Measurements from ENCODE around the gene BBS5.
A peak's percentile ranks its signal among the peaks of the same experiment; 100 is the strongest.

- TF ChIP-seq CTCF (IDR thresholded peaks at IDR 0.05) (peak in 3 of 4 experiments; percentile 46 to 62 (median 52)), POLR2A (IDR thresholded peaks at IDR 0.05) (no peak), POLR2AphosphoS5 (IDR thresholded peaks at IDR 0.05) (peak; percentile 79)
Observed at GRCh38 chr2:169479257-169480078, at the start of gene BBS5.

Data from prostate gland (tissue), 2 donors.